ENCODE results near the gene ASXL3.

Gene ASXL3

GRCh38 chr18:33665187-33665586, 87.2 kb downstream of the ASXL3 start:
- DNase-seq = no peak

- DNase-seq = no peak
Measured at GRCh38 chr18:33665641-33666040, 87.6 kb downstream of the ASXL3 start.

GRCh38 chr18:33666915-33667314, 88.9 kb downstream of the ASXL3 start:
- DNase-seq = no peak

- DNase-seq = no peak
Measured at GRCh38 chr18:33669589-33669988, 91.6 kb downstream of the ASXL3 start.

- no peak for DNase-seq
Measured at GRCh38 chr18:33670029-33670428, 92.0 kb downstream of the ASXL3 start.

- no peak for DNase-seq
Measured at GRCh38 chr18:33673689-33674088, 95.7 kb downstream of the ASXL3 start.

GRCh38 chr18:33676593-33676992, 98.6 kb downstream of the ASXL3 start:
- DNase-seq = no peak

- DNase-seq = no peak
Measured at GRCh38 chr18:33677891-33678290, 99.9 kb downstream of the ASXL3 start.

GRCh38 chr18:33682436-33682835, 104.4 kb downstream of the ASXL3 start:
- DNase-seq = no peak

- DNase-seq = no peak
Measured at GRCh38 chr18:33694593-33694992, 116.6 kb downstream of the ASXL3 start.

GRCh38 chr18:33696332-33697162, 118.5 kb downstream of the ASXL3 start:
- DNase-seq = no peak

- no peak for DNase-seq
Measured at GRCh38 chr18:33697498-33697897, 119.5 kb downstream of the ASXL3 start.

GRCh38 chr18:33699372-33699771, 121.4 kb downstream of the ASXL3 start:
- no peak for DNase-seq

GRCh38 chr18:33700513-33700976, 122.5 kb downstream of the ASXL3 start:
- DNase-seq = no peak

- DNase-seq = no peak
Measured at GRCh38 chr18:33702625-33703024, 124.6 kb downstream of the ASXL3 start.

- no peak for DNase-seq
Measured at GRCh38 chr18:33706391-33706790, 128.4 kb downstream of the ASXL3 start.

GRCh38 chr18:33708876-33709275, 130.9 kb downstream of the ASXL3 start:
- DNase-seq = no peak

GRCh38 chr18:33710269-33710668, 132.2 kb downstream of the ASXL3 start:
- DNase-seq = no peak

- no peak for DNase-seq
Measured at GRCh38 chr18:33711514-33711913, 133.5 kb downstream of the ASXL3 start.

- no peak for DNase-seq
Measured at GRCh38 chr18:33712719-33713118, 134.7 kb downstream of the ASXL3 start.

- no peak for DNase-seq
Measured at GRCh38 chr18:33716061-33716683, 138.2 kb downstream of the ASXL3 start.

- no peak for DNase-seq
Measured at GRCh38 chr18:33717339-33717738, 139.3 kb downstream of the ASXL3 start.

- no peak for DNase-seq
Measured at GRCh38 chr18:33720133-33720532, 142.1 kb downstream of the ASXL3 start.

GRCh38 chr18:33729556-33729955, 151.5 kb downstream of the ASXL3 start:
- DNase-seq = no peak

All from hematopoietic multipotent progenitor cell treated with erythropoietin and hydrocortisone succinate and interleukin-3 and kit ligand, for 4 days (in vitro differentiated cells).